ENCODE results near the gene AMBRA1. TPM values are rescaled to one million over a fixed set of nuclear protein-coding genes. Genes with fewer than 3 reads are reported as not detected.

The AMBRA1 gene
- total RNA-seq, 1 donor: 18.0 TPM

- no peak for DNase-seq (ENCODE audit: low read depth)
- no peak overlapping the region for H3K4me3 ChIP-seq (ENCODE audit: low read depth, low read length)
- TF ChIP-seq CTCF (IDR thresholded peaks at IDR 0.05; ENCODE audit: insufficient read depth, low read length): no peak
These were observed 10.0 kb upstream of the AMBRA1 start for GRCh38 chr11:46603704-46604308.

GRCh38 chr11:46601129-46601528 lies 7.3 kb upstream of the AMBRA1 start:
- no peak for TF ChIP-seq CTCF (IDR thresholded peaks at IDR 0.05; ENCODE audit: insufficient read depth, low read length)
- DNase-seq (ENCODE audit: low read depth): peak; percentile 69
- H3K4me3 ChIP-seq (ENCODE audit: low read depth, low read length): no peak overlapping the region

- DNase-seq (ENCODE audit: low read depth): peak; percentile 53
- TF ChIP-seq CTCF (IDR thresholded peaks at IDR 0.05; ENCODE audit: insufficient read depth, low read length): no peak
- H3K4me3 ChIP-seq (ENCODE audit: low read depth, low read length): no peak overlapping the region
These were observed 6.6 kb upstream of the AMBRA1 start for GRCh38 chr11:46600194-46600960.

- no peak for DNase-seq (ENCODE audit: low read depth)
- TF ChIP-seq CTCF (IDR thresholded peaks at IDR 0.05; ENCODE audit: insufficient read depth, low read length): no peak
- no peak overlapping the region for H3K4me3 ChIP-seq (ENCODE audit: low read depth, low read length)
These were observed 5.7 kb upstream of the AMBRA1 start for GRCh38 chr11:46599340-46600193.

- H3K4me3 ChIP-seq (ENCODE audit: low read depth, low read length): no peak overlapping the region
- TF ChIP-seq CTCF (IDR thresholded peaks at IDR 0.05; ENCODE audit: insufficient read depth, low read length): no peak
- DNase-seq (ENCODE audit: low read depth): no peak
These were observed 3.9 kb upstream of the AMBRA1 start for GRCh38 chr11:46597609-46598219.

GRCh38 chr11:46597155-46597554 lies 3.3 kb upstream of the AMBRA1 start:
- DNase-seq (ENCODE audit: low read depth): no peak

More at GRCh38 chr11:46597155-46597554, 3.3 kb upstream of the AMBRA1 start:
- H3K4me3 ChIP-seq (ENCODE audit: low read depth, low read length): no peak overlapping the region
- TF ChIP-seq CTCF (IDR thresholded peaks at IDR 0.05; ENCODE audit: insufficient read depth, low read length): no peak

Measured in fibroblast of the aortic adventitia (primary cell).